NB4 (cell line): Measurements from ENCODE around the gene SNX9.

Experiments used
- MYC ChIP-seq: IDR thresholded peaks from 2 replicates; pipeline ENCODE4 v1.6.1; 2011; ENCODE audit warnings: low read depth, low read length
- POLR2A ChIP-seq: IDR thresholded peaks from 2 replicates; pipeline ENCODE4 v1.6.1; 2011; ENCODE audit warnings: mild to moderate bottlenecking; ENCODE audit not compliant: insufficient read length; ENCODE audit errors: extremely low read depth
- TF ChIP-seq, protein P1 (sequence below): IDR thresholded peaks from one replicate; pipeline ENCODE4 v1.5.1; 2012; ENCODE audit warnings: low read depth, low read length

DNA sequence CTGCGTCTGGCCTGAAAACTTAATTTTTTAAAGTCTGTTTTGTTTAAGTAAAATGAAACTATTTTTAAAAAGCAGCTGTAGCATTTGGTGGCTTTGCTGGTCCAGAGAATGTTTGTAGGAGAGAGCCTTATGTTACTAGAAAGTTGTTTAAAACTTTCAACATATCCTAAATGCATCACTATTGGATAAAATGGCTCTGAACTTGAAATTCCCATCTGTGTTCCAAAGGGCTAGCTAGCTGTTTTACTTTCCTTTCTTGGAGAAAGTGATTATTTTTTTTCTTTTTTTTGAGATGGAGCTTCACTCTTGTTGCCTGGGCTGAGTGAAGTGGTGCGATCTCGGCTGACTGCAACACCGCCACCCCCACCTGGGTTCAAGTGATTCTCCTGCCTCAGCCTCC, 161.1 kb downstream of the SNX9 start:
- TF ChIP-seq POLR2A, result no peak
- TF ChIP-seq MYC, result no peak
- TF ChIP-seq, protein P1, sequence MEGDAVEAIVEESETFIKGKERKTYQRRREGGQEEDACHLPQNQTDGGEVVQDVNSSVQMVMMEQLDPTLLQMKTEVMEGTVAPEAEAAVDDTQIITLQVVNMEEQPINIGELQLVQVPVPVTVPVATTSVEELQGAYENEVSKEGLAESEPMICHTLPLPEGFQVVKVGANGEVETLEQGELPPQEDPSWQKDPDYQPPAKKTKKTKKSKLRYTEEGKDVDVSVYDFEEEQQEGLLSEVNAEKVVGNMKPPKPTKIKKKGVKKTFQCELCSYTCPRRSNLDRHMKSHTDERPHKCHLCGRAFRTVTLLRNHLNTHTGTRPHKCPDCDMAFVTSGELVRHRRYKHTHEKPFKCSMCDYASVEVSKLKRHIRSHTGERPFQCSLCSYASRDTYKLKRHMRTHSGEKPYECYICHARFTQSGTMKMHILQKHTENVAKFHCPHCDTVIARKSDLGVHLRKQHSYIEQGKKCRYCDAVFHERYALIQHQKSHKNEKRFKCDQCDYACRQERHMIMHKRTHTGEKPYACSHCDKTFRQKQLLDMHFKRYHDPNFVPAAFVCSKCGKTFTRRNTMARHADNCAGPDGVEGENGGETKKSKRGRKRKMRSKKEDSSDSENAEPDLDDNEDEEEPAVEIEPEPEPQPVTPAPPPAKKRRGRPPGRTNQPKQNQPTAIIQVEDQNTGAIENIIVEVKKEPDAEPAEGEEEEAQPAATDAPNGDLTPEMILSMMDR, result no peak
